ENCODE measurements around the gene LPP.

The LPP gene

GRCh38 chr3:188778091-188778852 lies 624.3 kb downstream of the LPP start:
- no peak for DNase-seq

DNA sequence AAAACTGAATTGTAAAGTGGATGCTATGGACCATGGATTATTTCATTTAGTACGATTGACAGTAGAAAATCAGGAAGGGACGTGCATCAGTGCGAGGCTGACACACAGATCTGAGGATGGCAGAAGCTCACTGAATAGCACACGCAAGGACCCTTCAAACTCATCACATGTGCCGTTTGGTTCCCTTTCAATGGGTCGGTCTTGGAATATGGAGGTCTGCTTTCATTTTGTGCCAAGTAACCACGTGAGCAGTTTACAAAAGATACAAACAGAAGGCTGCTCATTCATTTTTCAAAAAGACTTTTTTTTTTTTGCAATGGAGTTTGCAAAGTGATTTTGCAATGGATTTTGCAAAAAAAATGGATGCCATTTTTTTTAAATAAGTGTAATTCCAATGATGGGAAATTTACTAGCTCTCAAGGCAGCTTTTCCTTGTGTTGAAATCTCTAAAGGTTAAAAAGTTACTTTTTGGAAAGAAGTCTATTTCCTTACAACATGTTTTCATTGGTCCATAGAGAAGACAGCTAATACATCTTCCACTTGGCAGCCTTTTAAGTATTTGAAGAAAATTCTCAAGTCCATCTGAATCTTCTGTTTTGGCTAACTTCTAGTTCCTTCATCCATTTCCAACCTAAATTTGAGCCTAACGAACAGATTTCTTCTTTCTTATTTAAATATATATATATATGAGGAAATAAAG lies 625.5 kb downstream of the LPP start:
- DNase-seq, result no peak

- no peak for DNase-seq
Measured at GRCh38 chr3:188780193-188781147, 626.5 kb downstream of the LPP start.

- DNase-seq, result no peak
Measured at GRCh38 chr3:188782613-188783124, 628.7 kb downstream of the LPP start.

- no peak for DNase-seq
Measured at GRCh38 chr3:188786424-188786823, 632.5 kb downstream of the LPP start.

DNA sequence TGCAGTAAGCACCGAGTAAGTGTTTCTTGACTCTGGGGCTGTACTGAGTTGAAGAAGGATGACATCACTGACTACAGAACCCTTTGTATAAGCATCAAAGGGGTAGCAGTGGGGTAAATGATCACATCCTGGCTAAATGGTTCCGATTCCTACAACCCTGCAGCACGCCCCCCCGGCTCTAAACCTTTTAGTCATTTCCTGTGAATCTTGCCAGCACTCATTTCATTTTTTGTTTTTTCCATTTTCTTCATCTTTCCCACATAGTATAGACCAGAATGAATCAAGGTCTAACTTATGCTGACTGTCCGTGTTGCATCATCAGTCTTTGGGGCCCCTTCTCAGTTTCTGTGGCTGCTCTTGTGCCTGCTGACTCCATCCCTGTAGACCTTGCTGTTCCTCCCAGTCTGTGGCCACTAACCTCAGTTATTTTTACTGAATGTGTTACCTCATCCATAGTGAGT lies 634.7 kb downstream of the LPP start:
- DNase-seq, result peak; percentile 98

DNA sequence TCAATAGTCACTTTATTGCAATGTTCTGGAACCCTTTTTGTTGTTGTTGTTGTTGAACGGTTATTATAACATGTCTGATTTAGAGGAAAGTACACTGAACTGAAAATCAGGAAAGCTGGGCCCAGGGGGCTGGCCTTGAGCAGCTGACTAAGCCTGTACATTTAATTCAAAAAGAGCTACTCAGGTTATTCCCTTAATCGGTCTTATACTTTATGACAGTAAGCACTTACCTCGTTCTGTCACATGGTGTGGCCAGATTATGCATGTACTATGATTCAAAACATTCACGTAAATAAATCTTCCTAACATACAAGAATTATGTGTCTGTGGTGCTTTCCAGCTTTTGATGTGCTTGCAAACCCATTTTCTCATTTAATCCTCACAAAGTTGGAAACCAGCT lies 635.3 kb downstream of the LPP start:
- no peak for DNase-seq

DNA sequence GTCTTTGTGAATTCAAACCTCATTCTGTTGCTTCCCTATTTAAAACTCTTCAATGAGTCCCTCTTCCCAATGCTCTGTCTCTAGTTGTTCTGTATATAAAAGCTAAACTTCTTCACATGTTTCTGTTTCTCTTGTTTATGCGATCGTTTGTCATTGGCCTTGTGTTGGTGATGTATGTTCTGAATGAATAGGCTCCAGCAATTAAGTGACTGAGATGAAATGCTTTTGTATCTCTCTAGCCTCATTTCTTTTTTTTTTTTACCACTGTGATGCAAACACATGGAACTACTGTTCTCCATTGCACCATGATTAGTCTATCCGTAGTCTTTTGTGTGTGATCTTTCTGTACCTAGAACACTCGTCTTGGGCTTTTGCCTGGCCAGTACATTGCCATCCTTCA lies 637.4 kb downstream of the LPP start:
- DNase-seq, result no peak

- DNase-seq, result peak; percentile 53
Measured at GRCh38 chr3:188792793-188793192, 638.8 kb downstream of the LPP start.

DNA sequence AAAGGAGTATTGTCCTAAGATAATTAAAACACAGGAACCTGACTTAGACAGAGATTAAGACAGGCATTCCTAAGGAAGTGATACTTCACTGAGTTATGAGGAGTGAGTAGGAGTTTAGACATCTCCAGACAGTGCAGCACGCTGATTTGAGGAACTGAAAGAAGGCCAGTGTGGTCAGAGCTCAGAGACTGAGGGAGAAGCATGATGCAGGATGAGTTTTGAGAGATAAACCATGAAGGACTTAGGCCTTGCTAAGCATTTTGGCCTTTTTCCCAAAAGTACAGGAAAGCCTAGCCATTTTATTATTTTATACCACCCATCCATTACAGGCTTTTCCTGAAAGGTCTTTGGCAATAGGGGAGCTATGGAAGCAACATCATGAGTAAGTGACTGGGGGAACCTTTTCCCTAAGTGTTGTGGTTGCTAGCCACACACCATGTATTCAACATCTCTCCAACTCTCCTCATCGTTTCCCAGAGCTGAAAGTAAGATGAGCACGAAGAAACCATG lies 642.2 kb downstream of the LPP start:
- DNase-seq, result peak; percentile 98

GRCh38 chr3:188797045-188797444 lies 643.1 kb downstream of the LPP start:
- DNase-seq, result no peak

- no peak for DNase-seq
Measured at GRCh38 chr3:188798556-188799145, 644.7 kb downstream of the LPP start.

DNA sequence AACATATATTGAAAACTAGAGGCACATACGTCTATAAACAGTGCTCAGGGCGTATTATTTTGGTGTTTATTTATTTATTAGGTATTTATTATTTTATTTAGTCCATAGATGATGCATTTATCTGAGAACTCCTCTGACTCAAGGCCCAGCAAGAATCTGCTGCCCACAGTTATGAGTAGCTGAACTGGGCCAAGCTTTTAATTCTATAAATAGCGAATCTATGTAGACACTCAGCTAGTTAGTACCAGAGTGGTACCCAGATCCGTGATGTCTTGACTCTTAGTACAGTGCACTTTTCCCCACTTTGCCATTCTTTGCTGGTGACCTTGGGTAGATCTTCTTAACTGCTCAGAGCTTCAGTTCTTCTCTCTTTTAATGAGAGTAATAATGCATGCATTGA lies 647.4 kb downstream of the LPP start:
- DNase-seq, result no peak

GRCh38 chr3:188802645-188803044 lies 648.7 kb downstream of the LPP start:
- no peak for DNase-seq

- DNase-seq, result peak; percentile 41
Measured at GRCh38 chr3:188807006-188807405, 653.0 kb downstream of the LPP start.

DNA sequence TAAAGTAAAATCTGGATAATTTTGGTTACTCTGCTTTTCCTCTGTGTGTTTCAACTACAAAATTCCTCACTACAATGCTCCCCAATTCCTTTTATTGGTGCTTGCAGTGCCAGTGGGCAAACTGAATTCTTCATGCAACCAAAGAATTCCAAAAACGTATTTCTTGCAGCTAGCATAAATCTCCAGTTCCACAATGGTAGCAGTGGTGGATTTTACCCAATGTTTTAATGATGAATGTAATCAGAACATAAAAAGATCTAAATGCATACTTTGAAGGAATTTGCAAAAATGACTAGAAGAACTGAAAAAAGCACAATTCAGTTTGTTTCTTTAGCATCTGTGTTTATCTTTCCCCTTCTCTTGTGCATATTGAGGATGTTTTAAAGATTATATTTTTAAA lies 658.2 kb downstream of the LPP start:
- DNase-seq, result peak; percentile 34

- no peak for DNase-seq
Measured at GRCh38 chr3:188814581-188814980, 660.6 kb downstream of the LPP start.

DNA sequence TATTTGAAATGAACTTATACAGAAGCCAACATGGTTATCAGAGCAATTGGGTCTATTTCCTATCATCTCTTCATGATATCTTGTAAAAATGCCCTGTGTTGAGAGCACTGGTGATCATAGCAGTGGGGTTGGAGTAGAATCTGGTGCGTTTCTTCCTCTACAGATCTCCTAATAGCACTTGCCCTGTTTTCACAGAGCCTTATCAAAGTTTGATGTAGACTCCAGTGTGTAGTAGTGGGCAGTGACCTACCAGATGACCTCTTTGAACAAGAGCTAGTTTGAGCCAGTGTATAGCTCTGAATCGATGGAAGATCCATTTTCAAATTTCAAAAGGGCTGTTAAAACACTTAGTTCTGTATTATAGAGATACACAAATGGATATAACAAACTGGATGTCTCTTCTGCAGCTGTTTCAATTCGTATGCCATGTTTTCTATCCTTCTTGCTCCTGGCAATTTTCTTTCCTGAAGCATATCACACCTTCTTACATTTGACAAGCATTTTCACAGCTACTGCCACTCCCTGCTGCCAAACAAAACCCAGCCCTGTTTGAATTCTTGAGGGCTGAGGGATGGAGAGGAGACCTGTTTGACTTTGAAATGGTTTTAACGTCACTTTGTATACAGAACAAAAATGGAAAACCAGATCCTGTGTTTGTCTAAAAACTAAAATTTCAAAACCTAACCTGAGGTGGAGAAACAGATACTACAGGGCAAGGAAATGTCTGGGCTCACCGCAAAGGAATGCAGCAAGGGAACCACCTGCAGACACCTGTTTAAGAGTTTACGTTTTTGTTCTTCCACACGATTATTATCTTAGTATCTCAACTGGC lies 663.4 kb downstream of the LPP start:
- DNase-seq, result no peak

DNA sequence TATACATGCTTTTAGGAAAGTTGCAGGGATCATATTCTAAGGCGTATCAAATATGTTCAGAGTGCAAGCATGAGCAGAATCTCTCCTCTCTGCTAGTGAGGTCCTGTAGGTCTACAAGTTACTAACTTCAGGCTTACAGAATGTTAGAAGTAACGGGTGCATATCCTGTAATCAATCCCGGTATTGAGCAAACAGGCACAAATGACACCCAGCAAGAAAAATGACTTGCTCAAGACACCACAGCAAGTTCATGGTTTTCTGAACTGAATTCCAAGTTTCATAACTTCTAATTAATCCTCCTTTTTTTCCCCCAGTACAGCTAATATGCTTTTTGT lies 663.9 kb downstream of the LPP start:
- DNase-seq, result no peak

GRCh38 chr3:188818282-188818681 lies 664.3 kb downstream of the LPP start:
- no peak for DNase-seq

GRCh38 chr3:188819939-188820338 lies 666.0 kb downstream of the LPP start:
- peak; percentile 65 for DNase-seq

DNA sequence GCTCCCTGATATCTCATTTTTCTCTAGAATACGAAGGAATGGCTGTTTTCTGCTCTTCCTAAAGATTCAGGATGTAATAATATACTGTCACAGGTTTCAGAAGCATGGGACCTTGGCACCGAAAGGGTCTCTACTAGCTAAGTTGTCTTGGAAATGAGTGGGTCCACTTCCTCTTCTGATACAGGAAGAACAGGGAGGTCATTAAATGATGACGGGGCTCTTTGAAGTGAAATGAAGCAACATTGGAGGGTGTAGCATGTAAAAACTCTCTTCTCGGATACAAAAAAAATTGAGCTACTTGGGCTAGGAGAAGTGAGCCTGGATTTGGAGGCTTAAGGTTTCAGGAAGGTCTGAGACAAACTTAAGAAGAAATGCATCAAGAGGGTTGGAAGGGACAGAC lies 668.0 kb downstream of the LPP start:
- no peak for DNase-seq
